ENCODE data around the gene TUBA3E.
"Not testable (repeated sequence)": the region's sequence is repeated elsewhere in the genome, so short reads cannot be mapped to it uniquely, and the experiment has no call there.

DNA sequence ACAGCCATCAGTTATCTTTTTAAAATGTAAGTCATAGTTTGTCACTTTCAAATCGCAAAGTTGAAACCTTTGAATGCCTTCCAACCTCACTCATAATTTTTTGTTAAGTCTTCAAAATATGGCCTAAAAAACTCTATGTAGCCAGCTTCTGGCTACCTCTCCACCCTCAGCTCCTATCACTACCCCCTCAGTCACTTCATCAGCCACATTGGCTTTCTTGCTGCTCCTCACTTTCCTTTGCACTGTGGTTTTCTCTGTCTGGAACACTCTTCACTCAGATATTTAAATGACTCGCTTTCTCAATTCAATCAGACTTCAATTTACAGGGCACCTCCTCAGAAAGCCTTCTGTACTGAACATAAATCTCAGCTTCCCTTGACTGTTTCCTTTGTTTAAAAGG, 34.8 kb upstream of the TUBA3E start:
- not testable (repeated sequence) for TF ChIP-seq CTCF (conservative IDR thresholded peaks at IDR 0.05); ZFX (IDR thresholded peaks at IDR 0.05)
